Neural cell (in vitro differentiated cells): Measurements from ENCODE around the gene ZWINT. TPM values are rescaled to one million over a fixed set of nuclear protein-coding genes. Genes with fewer than 3 reads are reported as not detected.

Experiments
- H2AFZ ChIP-seq: fragments of 200-600, 300-800 bp; sonication (generic), shearing (Covaris generic); 2 replicates; pipeline ENCODE4 v1.6.0; 2014; ENCODE audit warnings: low read depth, mild to moderate bottlenecking, antibody characterized with exemption, low read length, moderate library complexity
- H3F3A ChIP-seq: fragments of 200-600 bp; shearing (Covaris generic); 2 replicates; pipeline ENCODE4 v1.6.1; 2016; ENCODE audit warnings: mild to moderate bottlenecking, moderate library complexity, mixed read lengths, antibody characterized with exemption, low read length; ENCODE audit not compliant: insufficient read depth, poor library complexity, severe bottlenecking
- H3K27ac ChIP-seq: fragments of 200-600, 300-800 bp; sonication (generic), shearing (Covaris generic); 2 replicates; pipeline ENCODE4 v1.5.1; 2014; ENCODE audit warnings: mild to moderate bottlenecking, low read length, moderate library complexity
- H3K27me3 ChIP-seq: fragments of 300-800, 200-600 bp; sonication (generic), shearing (Covaris generic); 2 replicates; pipeline ENCODE4 v1.6.0; 2014; ENCODE audit warnings: mild to moderate bottlenecking, low read depth, low read length, moderate library complexity; ENCODE audit not compliant: insufficient read depth
- H3K36me3 ChIP-seq: fragments of 300-800, 200-600 bp; sonication (generic), shearing (Covaris generic); 2 replicates; pipeline ENCODE4 v1.5.1; 2014; ENCODE audit warnings: mild to moderate bottlenecking, antibody characterized with exemption, low read length, moderate library complexity; ENCODE audit not compliant: insufficient read depth
- H3K4me2 ChIP-seq: fragments of 300-800, 200-600 bp; sonication (generic), shearing (Covaris generic); 2 replicates; pipeline ENCODE4 v1.6.0; 2014; ENCODE audit warnings: mild to moderate bottlenecking, low read length
- H3K4me3 ChIP-seq: fragments of 300-800, 200-600 bp; sonication (generic), shearing (Covaris generic); 2 replicates; pipeline ENCODE4 v1.5.1; 2014; ENCODE audit warnings: mild to moderate bottlenecking, low read length, moderate library complexity
- H3K79me2 ChIP-seq: fragments of 200-600 bp; shearing (Covaris generic); replicated peaks from 2 replicates; pipeline ENCODE4 v1.6.0; 2014; ENCODE audit warnings: mild to moderate bottlenecking, low read length, moderate library complexity; ENCODE audit not compliant: insufficient read depth
- H3K9ac ChIP-seq: fragments of 300-800, 200-600 bp; sonication (generic), shearing (Covaris generic); 2 replicates; pipeline ENCODE4 v1.6.1; 2016; ENCODE audit warnings: mild to moderate bottlenecking, low read length, mixed read lengths
- H3K9me2 ChIP-seq: fragments of 200-600 bp; shearing (Covaris generic); 2 replicates; pipeline ENCODE4 v1.6.1; 2016; ENCODE audit warnings: mild to moderate bottlenecking, low read length, mixed read lengths; ENCODE audit not compliant: insufficient read depth
- H3K9me3 ChIP-seq: fragments of 200-600, 300-800 bp; sonication (generic), shearing (Covaris generic); 2 replicates; pipeline ENCODE4 v1.6.1; 2016; ENCODE audit warnings: mild to moderate bottlenecking, mixed run types, low read length, moderate library complexity, mixed read lengths
- H4K20me1 ChIP-seq: fragments of 200-600 bp; shearing (Covaris generic); 2 replicates; pipeline ENCODE4 v1.6.1; 2016; ENCODE audit warnings: mild to moderate bottlenecking, mixed run types; ENCODE audit not compliant: insufficient read depth
- CTCF ChIP-seq: fragments of 450-650 bp; IDR thresholded peaks from 2 replicates; pipeline ENCODE4 v1.5.1; 2014; ENCODE audit warnings: antibody characterized with exemption, mild to moderate bottlenecking, moderate library complexity; ENCODE audit not compliant: poor library complexity, severe bottlenecking
- EP300 ChIP-seq: fragments of 450-650 bp; conservative IDR thresholded peaks from 2 replicates; pipeline ENCODE4 v1.6.1; 2014; ENCODE audit warnings: antibody characterized with exemption, mild to moderate bottlenecking, moderate library complexity; ENCODE audit not compliant: poor library complexity, severe bottlenecking
- EZH2 ChIP-seq: fragments of 200-600, 300-800 bp; shearing (Covaris generic), sonication (generic); IDR thresholded peaks from 2 replicates; pipeline ENCODE4 v1.6.1; 2014; ENCODE audit warnings: antibody characterized with exemption, low read length, borderline replicate concordance, mild to moderate bottlenecking; ENCODE audit not compliant: insufficient read depth, poor library complexity, severe bottlenecking
- MXI1 ChIP-seq: fragments of 450-650 bp; conservative IDR thresholded peaks from 2 replicates; pipeline ENCODE4 v1.6.1; 2014; ENCODE audit warnings: antibody characterized with exemption, mild to moderate bottlenecking; ENCODE audit not compliant: poor library complexity, severe bottlenecking
- POLR2AphosphoS5 ChIP-seq: IDR thresholded peaks from 2 replicates; pipeline ENCODE4 v1.6.1; 2012
- RAD21 ChIP-seq: fragments of 450-650 bp; conservative IDR thresholded peaks from 2 replicates; pipeline ENCODE4 v1.6.1; 2014; ENCODE audit warnings: antibody characterized with exemption, mild to moderate bottlenecking, moderate library complexity
- REST ChIP-seq: IDR thresholded peaks from 2 replicates; pipeline ENCODE4 v1.6.1; 2012; ENCODE audit warnings: borderline replicate concordance
- SMC3 ChIP-seq: fragments of 450-650 bp; conservative IDR thresholded peaks from 2 replicates; pipeline ENCODE4 v1.6.1; 2014; ENCODE audit warnings: antibody characterized with exemption, mild to moderate bottlenecking, moderate library complexity; ENCODE audit not compliant: poor library complexity
- TAF1 ChIP-seq: IDR thresholded peaks from 2 replicates; pipeline ENCODE4 v1.6.1; 2012; ENCODE audit warnings: low read depth
- polyA plus RNA-seq: library from polyadenylated mRNA; depleted of rRNA; stranded (reverse); fragments of >200 nt; gene quantifications from 2 replicates; pipeline ENCODE4 v1.2.3, GENCODE V29; 2014

ZWINT gene
- polyA plus RNA-seq, 1 donor from 2014 or later: 9.5 TPM

GRCh38 chr10:56329961-56330360 is 31.1 kb downstream of the ZWINT start:
- H3F3A ChIP-seq: no peaks in the 10 kb centered on the region
- H3K9me3 ChIP-seq: no peaks in the 10 kb centered on the region
- no peaks in the 10 kb centered on the region for H4K20me1 ChIP-seq
- no peaks in the 10 kb centered on the region for H3K79me2 ChIP-seq
- H3K27me3 ChIP-seq: no peaks in the 10 kb centered on the region
- H2AFZ ChIP-seq: no peak overlapping the region
- H3K4me3 ChIP-seq: no peak overlapping the region
- H3K9me2 ChIP-seq: no peaks in the 10 kb centered on the region
- H3K27ac ChIP-seq: no peak overlapping the region
- TF ChIP-seq MXI1: no peak
- no peak for TF ChIP-seq RAD21
- TF ChIP-seq REST: no peak
- no peak for TF ChIP-seq EZH2
- TF ChIP-seq POLR2AphosphoS5: no peak
- TF ChIP-seq SMC3: no peak
- no peak for TF ChIP-seq TAF1
- TF ChIP-seq CTCF: no peak
- TF ChIP-seq EP300: no peak
- no peak overlapping the region for H3K9ac ChIP-seq
- no peak overlapping the region for H3K4me2 ChIP-seq
- H3K36me3 ChIP-seq: no peaks in the 10 kb centered on the region

GRCh38 chr10:56327118-56327517 is 33.9 kb downstream of the ZWINT start:
- no peaks in the 10 kb centered on the region for H3K9me3 ChIP-seq
- H3K27me3 ChIP-seq: no peaks in the 10 kb centered on the region
- no peaks in the 10 kb centered on the region for H3K9me2 ChIP-seq
- no peak overlapping the region for H3K9ac ChIP-seq
- H3K79me2 ChIP-seq: no peaks in the 10 kb centered on the region
- no peaks in the 10 kb centered on the region for H3F3A ChIP-seq
- no peak overlapping the region for H3K4me3 ChIP-seq
- no peak overlapping the region for H3K4me2 ChIP-seq
- TF ChIP-seq POLR2AphosphoS5: no peak
- no peak for TF ChIP-seq SMC3
- no peaks in the 10 kb centered on the region for H4K20me1 ChIP-seq
- H3K27ac ChIP-seq: no peak overlapping the region
- H2AFZ ChIP-seq: no peak overlapping the region
- H3K36me3 ChIP-seq: no peaks in the 10 kb centered on the region

- no peak overlapping the region for H3K4me2 ChIP-seq
- H3K4me3 ChIP-seq: no peak overlapping the region
- H3K36me3 ChIP-seq: no peaks in the 10 kb centered on the region
- no peaks in the 10 kb centered on the region for H3K27me3 ChIP-seq
- H2AFZ ChIP-seq: no peak overlapping the region
- TF ChIP-seq SMC3: no peak
- no peak for TF ChIP-seq TAF1
- TF ChIP-seq RAD21: no peak
- no peak for TF ChIP-seq EP300
- no peak for TF ChIP-seq MXI1
- TF ChIP-seq POLR2AphosphoS5: no peak
- TF ChIP-seq EZH2: no peak
- no peaks in the 10 kb centered on the region for H3K79me2 ChIP-seq
- H3K27ac ChIP-seq: no peak overlapping the region
- no peaks in the 10 kb centered on the region for H4K20me1 ChIP-seq
- H3F3A ChIP-seq: no peaks in the 10 kb centered on the region
- H3K9me2 ChIP-seq: no peaks in the 10 kb centered on the region
- no peak overlapping the region for H3K9ac ChIP-seq
- no peaks in the 10 kb centered on the region for H3K9me3 ChIP-seq
Observed at GRCh38 chr10:56319386-56319785, 41.7 kb downstream of the ZWINT start.
